LNCAP (cell line): Measurements from ENCODE around the gene GRK6.

Experiments used
- TF ChIP-seq, protein P1 (sequence below): fragments of 450-650 bp; IDR thresholded peaks from 2 replicates; pipeline ENCODE4 v1.5.1; 2017; ENCODE audit warnings: mild to moderate bottlenecking

Gene GRK6

DNA sequence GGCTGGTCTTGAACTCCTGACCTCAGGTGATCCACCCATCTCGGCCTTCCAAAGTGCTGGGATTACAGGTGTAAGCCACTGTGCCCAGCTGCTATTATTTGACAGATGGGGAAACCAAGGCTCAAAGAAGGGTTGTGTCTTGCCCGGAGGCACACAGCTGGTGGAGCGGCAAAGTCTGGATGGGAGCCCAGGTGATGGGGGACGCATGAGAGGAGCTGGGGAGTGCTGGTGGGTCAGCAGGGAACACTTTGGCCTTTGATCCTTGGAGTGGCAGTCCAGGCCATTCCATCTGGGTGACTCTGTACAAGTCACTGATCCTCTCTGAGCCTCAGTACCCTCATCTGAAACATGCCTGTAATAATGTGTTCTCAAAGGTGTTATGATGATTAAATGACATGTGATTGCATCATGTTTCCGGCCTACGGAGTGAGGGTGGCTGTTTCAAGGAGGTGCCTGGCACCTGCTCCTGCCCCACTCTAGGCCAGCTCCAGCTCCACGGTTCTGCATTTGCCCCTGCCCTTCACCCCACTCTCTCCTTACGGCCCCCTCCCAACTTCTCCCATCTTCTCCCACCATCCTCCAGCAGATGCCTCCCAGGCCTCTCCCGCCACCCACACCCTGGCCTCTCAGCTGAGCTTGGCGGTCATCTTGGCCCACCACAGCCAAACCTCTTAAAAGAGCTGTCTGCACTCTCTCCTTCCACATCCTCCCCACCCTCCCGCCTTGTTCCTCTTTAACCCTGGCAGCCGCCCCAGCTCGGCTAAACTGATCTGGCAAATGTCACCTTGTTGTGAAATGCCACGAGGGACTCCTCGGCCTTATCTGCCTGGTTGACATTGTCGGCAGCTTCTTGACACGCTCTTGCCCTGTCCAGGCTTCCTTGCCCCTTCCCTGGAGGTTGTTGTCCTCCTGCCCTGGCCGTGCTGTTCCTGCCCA lies 52.5 kb downstream of the GRK6 start:
- TF ChIP-seq, protein P1, sequence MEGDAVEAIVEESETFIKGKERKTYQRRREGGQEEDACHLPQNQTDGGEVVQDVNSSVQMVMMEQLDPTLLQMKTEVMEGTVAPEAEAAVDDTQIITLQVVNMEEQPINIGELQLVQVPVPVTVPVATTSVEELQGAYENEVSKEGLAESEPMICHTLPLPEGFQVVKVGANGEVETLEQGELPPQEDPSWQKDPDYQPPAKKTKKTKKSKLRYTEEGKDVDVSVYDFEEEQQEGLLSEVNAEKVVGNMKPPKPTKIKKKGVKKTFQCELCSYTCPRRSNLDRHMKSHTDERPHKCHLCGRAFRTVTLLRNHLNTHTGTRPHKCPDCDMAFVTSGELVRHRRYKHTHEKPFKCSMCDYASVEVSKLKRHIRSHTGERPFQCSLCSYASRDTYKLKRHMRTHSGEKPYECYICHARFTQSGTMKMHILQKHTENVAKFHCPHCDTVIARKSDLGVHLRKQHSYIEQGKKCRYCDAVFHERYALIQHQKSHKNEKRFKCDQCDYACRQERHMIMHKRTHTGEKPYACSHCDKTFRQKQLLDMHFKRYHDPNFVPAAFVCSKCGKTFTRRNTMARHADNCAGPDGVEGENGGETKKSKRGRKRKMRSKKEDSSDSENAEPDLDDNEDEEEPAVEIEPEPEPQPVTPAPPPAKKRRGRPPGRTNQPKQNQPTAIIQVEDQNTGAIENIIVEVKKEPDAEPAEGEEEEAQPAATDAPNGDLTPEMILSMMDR: no peak

DNA sequence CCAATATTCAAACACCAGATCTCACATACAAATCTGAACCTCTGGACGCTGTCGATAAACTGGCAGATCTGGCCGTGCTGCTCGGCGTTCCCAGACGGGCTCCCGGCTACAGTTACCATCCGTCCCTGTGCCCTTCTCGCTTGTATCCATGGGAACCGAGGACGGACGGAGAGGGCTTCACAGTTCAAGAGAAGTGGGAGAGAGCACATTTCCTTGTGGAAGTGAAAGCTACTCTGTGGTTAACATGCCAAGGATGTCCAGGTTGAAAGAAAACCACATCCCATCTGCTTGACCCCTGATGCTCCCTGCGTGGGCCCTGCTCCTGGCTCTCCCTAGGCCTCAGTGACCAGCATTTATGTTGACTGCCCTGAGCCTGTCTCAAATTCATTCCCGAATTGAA lies 53.3 kb downstream of the GRK6 start:
- TF ChIP-seq, protein P1: no peak

DNA sequence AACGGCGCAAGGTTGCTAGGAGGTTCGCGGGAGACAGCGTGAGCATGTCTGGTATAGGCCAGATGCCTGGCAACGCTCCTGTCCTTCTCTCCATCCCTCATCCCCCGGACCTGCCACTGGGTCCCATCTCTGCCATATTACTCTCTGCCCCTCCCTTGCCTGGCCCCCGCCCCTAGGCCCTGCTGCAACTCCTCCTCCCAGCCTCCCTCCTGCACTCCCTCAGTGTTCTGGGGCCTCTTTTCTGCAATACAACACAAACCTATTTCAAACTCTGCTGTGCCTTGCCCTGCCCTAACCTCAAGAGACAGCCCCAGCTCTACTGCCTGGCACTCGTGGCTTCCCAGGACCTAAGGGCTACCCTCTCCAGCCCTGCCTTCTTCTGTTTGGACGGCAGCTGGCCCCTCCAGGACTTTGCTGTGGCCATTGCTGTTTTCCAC lies 55.9 kb downstream of the GRK6 start:
- TF ChIP-seq, protein P1: no peak

DNA sequence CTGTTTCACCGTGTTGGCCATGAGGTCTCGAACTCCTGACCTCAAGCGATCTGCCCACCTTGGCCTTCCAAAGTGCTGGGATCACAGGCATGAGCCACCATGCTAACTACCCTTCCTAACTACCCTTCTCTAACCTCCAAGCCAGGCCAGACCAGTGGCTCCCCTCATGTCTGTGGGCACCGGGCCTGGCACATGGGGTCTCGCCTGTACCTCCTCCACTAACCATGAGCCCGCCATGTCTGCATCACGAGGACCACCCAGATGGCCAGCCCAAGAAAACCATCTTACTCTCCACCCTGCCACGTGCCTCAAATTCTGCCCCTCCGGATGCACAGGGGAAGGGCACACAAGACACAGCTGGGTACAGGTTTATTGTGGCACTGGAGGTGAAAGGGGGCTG lies 56.6 kb downstream of the GRK6 start:
- TF ChIP-seq, protein P1: no peak

DNA sequence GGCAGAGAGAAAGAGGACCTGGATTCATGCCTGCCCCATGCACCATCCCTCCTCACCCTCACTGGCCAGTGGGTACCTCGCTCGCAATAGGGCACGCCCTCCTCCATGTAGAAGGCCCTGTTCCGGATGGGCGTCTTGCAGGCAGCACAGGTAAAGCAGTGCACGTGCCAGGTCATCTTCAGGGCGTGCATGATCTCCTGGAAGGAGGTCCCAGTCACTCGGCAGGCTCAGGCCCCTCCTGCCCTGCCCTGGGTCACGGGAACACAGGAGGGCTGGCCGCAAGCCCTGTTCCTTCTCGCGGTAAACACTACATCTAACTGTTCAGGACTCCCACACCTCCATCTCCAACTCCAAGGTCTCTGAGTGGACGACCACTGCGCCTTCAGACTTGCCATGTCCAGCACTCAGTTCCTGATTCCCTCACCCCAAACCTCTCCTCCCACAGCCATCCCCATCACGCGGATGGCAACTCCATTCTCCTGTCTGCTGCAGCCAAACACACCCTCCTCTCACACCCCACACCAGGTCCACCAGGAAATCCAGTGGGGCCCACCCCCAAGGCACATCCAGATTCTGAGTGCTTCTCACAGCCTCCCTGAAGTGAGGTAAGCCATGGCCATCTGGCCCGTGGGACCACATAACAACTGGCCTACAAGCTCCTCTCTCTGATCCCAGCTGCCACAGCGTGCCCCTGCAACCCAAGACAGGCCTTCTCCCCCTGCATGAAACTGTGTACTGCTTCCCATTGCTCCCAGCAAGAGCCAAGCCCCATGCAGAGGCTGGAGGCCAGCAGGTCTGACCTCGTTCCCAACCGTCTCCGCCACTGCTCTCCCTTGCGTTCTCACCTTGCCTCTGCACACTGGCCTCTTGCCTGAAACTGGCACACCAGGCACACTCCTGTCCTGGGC lies 57.8 kb downstream of the GRK6 start:
- TF ChIP-seq, protein P1: no peak

DNA sequence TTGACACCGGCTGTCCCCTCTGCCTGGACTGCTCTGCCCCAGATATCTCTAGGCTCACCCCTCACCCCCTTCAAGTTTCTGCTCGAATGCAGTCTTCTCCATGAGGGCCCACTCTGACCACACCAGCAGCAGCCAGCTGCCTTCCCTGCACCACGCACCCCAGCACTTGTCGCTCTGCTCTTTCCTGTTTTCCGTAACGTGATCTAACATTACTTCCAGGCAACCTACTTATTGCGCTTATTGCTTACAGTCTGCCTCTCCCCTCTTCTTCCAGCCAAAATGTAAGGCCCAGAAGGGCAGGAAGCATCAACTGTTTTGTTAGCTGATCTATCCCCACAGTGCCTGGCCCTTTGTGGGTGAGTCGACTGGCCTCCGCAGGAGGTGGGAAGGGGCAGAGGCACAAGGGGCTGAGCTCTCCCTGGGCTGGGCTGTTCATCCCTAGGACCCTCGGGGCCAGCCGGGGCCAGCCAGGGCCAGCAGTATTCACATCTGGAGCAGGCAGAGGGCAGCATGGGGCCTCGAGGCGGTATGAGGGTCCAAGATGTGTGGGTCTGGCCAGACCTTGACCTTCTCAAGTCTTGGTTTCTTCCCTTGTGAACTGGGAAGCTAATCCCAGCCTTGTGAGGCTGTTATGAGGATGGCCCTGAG lies 58.5 kb downstream of the GRK6 start:
- TF ChIP-seq, protein P1: no peak

DNA sequence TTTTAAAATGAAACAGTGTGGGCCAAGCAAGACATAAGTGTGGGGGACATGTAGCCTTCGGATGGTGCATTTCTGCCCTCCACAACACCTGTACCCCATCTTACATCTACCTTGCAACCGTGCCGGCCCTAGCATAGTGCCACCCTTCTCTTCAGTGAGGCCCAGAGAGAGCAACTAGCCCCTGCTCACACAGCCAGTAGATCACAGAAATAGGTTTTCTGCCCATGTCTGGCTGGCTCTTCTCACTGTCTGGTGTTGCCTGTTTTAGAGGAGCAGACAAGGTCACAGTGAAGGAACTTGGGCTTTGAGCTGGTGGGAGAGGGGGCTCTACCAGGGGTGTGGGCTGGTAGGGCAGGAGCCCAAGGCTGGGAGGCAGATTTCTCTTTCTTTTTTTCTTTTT lies 59.8 kb downstream of the GRK6 start:
- TF ChIP-seq, protein P1: no peak
